HFF-Myc (cell line): ENCODE measurements around the gene KCNIP1.

Experiments
- DNase-seq: peaks from one replicate; pipeline ENCODE4 v3.0.0-alpha.2; 2011; ENCODE audit warnings: low read depth; ENCODE audit errors: extremely low read depth
- H3K4me3 ChIP-seq: replicated peaks from 2 replicates; pipeline ENCODE4 v1.5.1; 2011; ENCODE audit warnings: low read depth, mild to moderate bottlenecking, control low read depth, low read length
- TF ChIP-seq, protein P1 (sequence below): IDR thresholded peaks from 2 replicates; pipeline ENCODE4 v1.5.1; 2012; ENCODE audit warnings: mild to moderate bottlenecking, low read depth, low read length, control low read depth; ENCODE audit errors: missing control alignments

The KCNIP1 gene

DNA sequence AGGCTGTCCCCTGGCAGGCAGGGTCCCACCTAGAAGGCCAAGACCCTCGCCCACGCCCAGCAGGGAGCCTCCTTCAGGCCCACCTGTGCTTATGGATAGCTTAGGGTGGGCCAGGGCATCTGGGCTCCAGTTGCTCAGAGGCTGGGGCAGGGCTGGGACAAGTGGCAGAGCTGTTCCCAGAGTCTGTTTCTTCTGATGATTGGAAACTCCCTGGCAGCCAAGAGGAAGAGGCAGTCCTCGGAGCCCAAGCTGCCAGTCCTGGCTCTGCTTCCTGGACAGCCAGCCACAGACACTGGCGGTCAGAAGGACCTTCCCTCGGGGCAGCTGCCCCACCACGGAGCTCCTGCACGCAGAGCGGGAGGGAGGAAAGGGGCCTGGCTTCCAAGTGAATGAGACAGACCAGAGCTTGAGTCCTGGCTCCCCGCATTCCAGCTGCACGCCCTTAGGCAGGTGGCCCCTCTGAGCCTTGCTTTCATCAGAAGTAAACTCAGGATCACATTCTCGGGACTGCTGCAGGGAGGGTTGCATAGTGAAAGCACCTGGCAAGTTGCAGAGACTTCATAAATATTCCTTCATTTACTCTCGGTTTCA is 241.8 kb downstream of the KCNIP1 start:
- TF ChIP-seq, protein P1, sequence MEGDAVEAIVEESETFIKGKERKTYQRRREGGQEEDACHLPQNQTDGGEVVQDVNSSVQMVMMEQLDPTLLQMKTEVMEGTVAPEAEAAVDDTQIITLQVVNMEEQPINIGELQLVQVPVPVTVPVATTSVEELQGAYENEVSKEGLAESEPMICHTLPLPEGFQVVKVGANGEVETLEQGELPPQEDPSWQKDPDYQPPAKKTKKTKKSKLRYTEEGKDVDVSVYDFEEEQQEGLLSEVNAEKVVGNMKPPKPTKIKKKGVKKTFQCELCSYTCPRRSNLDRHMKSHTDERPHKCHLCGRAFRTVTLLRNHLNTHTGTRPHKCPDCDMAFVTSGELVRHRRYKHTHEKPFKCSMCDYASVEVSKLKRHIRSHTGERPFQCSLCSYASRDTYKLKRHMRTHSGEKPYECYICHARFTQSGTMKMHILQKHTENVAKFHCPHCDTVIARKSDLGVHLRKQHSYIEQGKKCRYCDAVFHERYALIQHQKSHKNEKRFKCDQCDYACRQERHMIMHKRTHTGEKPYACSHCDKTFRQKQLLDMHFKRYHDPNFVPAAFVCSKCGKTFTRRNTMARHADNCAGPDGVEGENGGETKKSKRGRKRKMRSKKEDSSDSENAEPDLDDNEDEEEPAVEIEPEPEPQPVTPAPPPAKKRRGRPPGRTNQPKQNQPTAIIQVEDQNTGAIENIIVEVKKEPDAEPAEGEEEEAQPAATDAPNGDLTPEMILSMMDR: no peak
- H3K4me3 ChIP-seq: no peak overlapping the region
- DNase-seq: no peak

- no peak for DNase-seq
- no peak overlapping the region for H3K4me3 ChIP-seq
- TF ChIP-seq, protein P1: no peak
Observed at GRCh38 chr5:170746075-170746960, 242.5 kb downstream of the KCNIP1 start.

- TF ChIP-seq, protein P1: no peak
- H3K4me3 ChIP-seq: no peak overlapping the region
Observed at GRCh38 chr5:170746961-170747340, 243.1 kb downstream of the KCNIP1 start.

DNA sequence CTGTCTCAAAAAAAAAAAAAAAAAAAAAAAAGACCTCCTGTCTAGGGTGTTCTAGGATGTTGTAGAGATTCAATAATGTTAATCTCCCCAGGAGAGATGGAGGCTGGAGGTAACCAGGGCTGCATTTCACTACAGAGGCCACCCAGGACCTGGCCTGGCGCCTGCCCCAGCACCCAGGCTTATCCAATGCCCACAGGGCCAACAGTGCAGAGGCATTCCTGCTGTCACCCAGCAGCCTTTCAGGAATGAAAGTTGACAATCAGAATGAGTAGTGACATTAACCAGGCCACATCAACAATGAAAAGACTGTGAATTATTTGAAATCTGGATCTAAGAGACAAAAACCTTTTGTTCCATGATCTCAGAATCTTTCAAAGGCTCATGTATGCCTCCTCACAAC is 243.5 kb downstream of the KCNIP1 start:
- DNase-seq: no peak
- H3K4me3 ChIP-seq: no peak overlapping the region
- TF ChIP-seq, protein P1: no peak

More at GRCh38 chr5:170746961-170747340, 243.1 kb downstream of the KCNIP1 start:
- no peak for DNase-seq

GRCh38 chr5:170747851-170748250 is 244.0 kb downstream of the KCNIP1 start:
- no peak for DNase-seq
- TF ChIP-seq, protein P1: peak; percentile 65
- H3K4me3 ChIP-seq: no peak overlapping the region

GRCh38 chr5:170748951-170749471 is 245.2 kb downstream of the KCNIP1 start:
- TF ChIP-seq, protein P1: no peak
- H3K4me3 ChIP-seq: no peak overlapping the region
- no peak for DNase-seq
